ENCODE measurements around the gene MAT2A. TPM values are rescaled to one million over a fixed set of nuclear protein-coding genes. Genes with fewer than 3 reads are reported as not detected.
"Not testable (repeated sequence)": the region's sequence is repeated elsewhere in the genome, so short reads cannot be mapped to it uniquely, and the experiment has no call there.

Gene MAT2A
- polyA plus RNA-seq, 4 donors = 81.2 to 273 (median 96.6) TPM

DNA sequence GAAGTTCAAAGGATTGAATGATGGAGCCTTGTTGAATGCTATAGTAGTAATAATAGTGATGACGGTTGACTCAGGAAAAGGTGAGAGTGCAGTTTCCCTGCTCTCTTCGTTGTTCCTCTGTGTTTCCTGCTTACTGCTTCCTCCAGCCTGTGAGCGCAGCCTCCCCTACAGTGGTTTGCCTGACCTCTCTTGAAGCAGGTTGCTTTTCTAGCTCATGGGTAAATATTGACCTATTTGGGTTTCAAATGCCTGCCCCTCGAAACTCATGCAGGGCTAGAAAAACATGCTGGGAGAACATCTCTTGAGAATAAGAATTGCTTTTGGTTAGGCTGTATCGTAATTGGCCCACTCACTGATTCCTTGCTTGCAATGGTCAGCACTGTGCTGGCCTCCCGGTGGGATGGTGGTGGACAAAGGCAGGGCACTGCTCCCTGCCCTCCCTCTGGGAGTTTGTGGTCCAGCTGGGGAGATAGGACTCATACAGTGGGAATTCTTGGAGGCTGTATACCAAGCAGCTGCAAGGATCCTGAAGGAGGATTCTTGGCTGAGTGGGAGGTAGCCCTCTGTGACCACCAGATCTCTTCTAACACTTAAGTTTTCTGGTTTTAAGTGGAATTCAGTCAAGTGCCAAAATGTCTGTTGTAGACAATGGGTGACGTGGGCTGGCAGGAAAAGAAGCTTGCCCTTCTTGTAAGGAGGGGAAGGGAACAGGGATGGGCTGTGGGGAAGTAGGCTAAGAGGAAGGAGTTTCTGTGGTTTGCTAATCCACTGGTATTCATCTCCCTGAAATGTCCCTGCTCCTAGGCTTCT is 51.2 kb downstream of the MAT2A start:
- Histone ChIP-seq H3K27ac (ENCODE audit: low read depth in 1 of 3, low read length in 2 of 3) (peak overlapping the region in 1 of 3 donors; percentile 75), H3K36me3 (ENCODE audit: control insufficient read depth in 3 of 3, insufficient read depth in 2 of 3, low read depth in 1 of 3, low read length in 3 of 3) (peaks cover 0 to 2% (median 0%) of the 10 kb centered on the region in 3 donors), H3K4me3 (ENCODE audit: low read depth in 1 of 3, low read length in 3 of 3) (no peak overlapping the region), H3K27me3 (ENCODE audit: control insufficient read depth in 3 of 3, insufficient read depth in 3 of 3, low read length in 3 of 3) (no peaks in the 10 kb centered on the region), H3K9me3 (ENCODE audit: control insufficient read depth in 2 of 2, insufficient read depth in 1 of 2, low read depth in 1 of 2, low read length in 1 of 2) (no peaks in the 10 kb centered on the region), H3K4me1 (ENCODE audit: control insufficient read depth in 3 of 3, insufficient read depth in 2 of 3, low read depth in 1 of 3, low read length in 2 of 3) (peaks cover 2 to 21% (median 19%) of the 10 kb centered on the region in 3 donors)
- FAIRE-seq (no peak), DNase-seq (no peak)
- 52 to 72% (median 72%) methylated on average over 7 of the region's 7 CpGs for WGBS, 3 donors

DNA sequence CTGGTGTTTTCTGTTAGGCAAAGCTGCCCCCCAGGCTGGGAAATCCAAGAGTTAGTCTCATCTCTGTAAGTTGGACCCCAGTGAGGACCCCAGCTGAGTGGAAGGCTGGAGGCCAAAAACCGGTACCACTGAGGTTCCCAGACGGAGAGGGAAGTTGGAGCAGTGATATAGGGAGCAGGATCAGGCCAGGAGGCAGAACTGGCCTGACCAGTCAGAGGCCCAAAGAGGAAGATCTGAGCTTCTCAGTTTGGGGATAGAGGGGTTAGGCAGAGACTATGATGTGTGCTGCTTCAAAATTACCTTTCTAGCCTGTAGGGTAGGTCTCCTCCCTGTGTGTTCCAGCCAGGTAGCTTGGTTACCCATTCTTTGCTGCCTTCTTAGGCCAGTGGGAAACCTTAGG is 52.0 kb downstream of the MAT2A start:
- 75 to 84% (median 79%) methylated on average over 2 of the region's 2 CpGs for WGBS, 3 donors
- no peak overlapping the region for H3K4me3 ChIP-seq (ENCODE audit: low read depth in 1 of 3, low read length in 3 of 3)
- H3K9me3 ChIP-seq (ENCODE audit: control insufficient read depth in 2 of 2, insufficient read depth in 1 of 2, low read depth in 1 of 2, low read length in 1 of 2) = no peaks in the 10 kb centered on the region
- peak overlapping the region in 1 of 3 donors; percentile 75 for H3K27ac ChIP-seq (ENCODE audit: low read depth in 1 of 3, low read length in 2 of 3)
- peaks cover 0 to 14% (median 12%) of the 10 kb centered on the region in 3 donors for H3K4me1 ChIP-seq (ENCODE audit: control insufficient read depth in 3 of 3, insufficient read depth in 2 of 3, low read depth in 1 of 3, low read length in 2 of 3)
- DNase-seq (no peak), FAIRE-seq (no peak)
- H3K36me3 ChIP-seq (ENCODE audit: control insufficient read depth in 3 of 3, insufficient read depth in 2 of 3, low read depth in 1 of 3, low read length in 3 of 3) = peaks cover 0 to 2% (median 0%) of the 10 kb centered on the region in 3 donors
- H3K27me3 ChIP-seq (ENCODE audit: control insufficient read depth in 3 of 3, insufficient read depth in 3 of 3, low read length in 3 of 3) = no peaks in the 10 kb centered on the region

DNA sequence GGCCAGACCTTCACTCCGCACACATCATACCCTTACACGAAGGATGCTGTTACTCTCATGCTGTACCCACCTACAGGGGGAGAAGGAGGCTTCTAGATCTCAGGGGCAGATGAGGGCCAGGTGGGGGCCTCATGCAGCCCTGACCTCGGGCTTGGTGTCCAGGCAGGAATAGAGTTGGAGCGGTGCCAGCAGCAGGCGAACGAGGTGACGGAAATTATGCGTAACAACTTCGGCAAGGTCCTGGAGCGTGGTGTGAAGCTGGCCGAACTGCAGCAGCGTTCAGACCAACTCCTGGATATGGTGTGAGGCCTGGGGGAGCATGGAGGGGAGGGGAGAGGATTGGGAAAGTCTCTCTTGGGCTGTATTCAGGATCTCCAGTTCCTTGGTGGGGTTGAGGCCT is 52.6 kb downstream of the MAT2A start:
- Histone ChIP-seq H3K27me3 (ENCODE audit: control insufficient read depth in 3 of 3, insufficient read depth in 3 of 3, low read length in 3 of 3) (no peaks in the 10 kb centered on the region), H3K4me3 (ENCODE audit: low read depth in 1 of 3, low read length in 3 of 3) (no peak overlapping the region), H3K4me1 (ENCODE audit: control insufficient read depth in 3 of 3, insufficient read depth in 2 of 3, low read depth in 1 of 3, low read length in 2 of 3) (peaks cover 2 to 15% (median 7%) of the 10 kb centered on the region in 3 donors), H3K36me3 (ENCODE audit: control insufficient read depth in 3 of 3, insufficient read depth in 2 of 3, low read depth in 1 of 3, low read length in 3 of 3) (peaks cover 0 to 4% (median 0%) of the 10 kb centered on the region in 3 donors), H3K27ac (ENCODE audit: low read depth in 1 of 3, low read length in 2 of 3) (no peak overlapping the region), H3K9me3 (ENCODE audit: control insufficient read depth in 2 of 2, insufficient read depth in 1 of 2, low read depth in 1 of 2, low read length in 1 of 2) (no peaks in the 10 kb centered on the region)
- DNase-seq (no peak), FAIRE-seq (no peak)
- 80 to 85% (median 81%) methylated on average over 12 of the region's 12 CpGs for WGBS, 3 donors

DNA sequence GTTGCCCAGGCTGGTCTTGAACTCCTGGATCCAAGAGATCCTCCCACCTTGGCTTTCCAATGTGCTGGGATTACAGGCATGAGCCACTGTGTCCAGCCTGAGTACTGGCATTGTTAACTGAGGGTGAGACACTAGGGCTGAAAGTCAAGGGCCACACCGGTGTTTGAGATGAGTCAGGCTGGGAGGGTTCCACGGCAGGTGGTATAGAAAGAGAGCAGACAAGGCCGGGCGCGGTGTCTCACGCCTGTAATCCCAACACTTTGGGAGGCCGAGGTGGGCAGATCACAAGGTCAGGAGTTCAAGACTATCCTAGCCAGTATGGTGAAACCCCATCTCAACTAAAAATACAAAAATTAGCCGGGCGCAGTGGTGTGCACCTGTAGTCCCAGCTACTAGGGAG is 53.3 kb downstream of the MAT2A start:
- Histone ChIP-seq H3K4me1 (ENCODE audit: control insufficient read depth in 3 of 3, insufficient read depth in 2 of 3, low read depth in 1 of 3, low read length in 2 of 3) (peaks cover 4 to 23% (median 6%) of the 10 kb centered on the region in 3 donors), H3K36me3 (ENCODE audit: control insufficient read depth in 3 of 3, insufficient read depth in 2 of 3, low read depth in 1 of 3, low read length in 3 of 3) (peaks cover 0 to 11% (median 0%) of the 10 kb centered on the region in 3 donors)
- not testable (repeated sequence) for FAIRE-seq; H3K4me3 ChIP-seq (ENCODE audit: low read depth in 1 of 3, low read length in 3 of 3); DNase-seq; H3K27me3 ChIP-seq (ENCODE audit: control insufficient read depth in 3 of 3, insufficient read depth in 3 of 3, low read length in 3 of 3); H3K9me3 ChIP-seq (ENCODE audit: control insufficient read depth in 2 of 2, insufficient read depth in 1 of 2, low read depth in 1 of 2, low read length in 1 of 2); H3K27ac ChIP-seq (ENCODE audit: low read depth in 1 of 3, low read length in 2 of 3)
- WGBS, 3 donors = 61 to 82% (median 72%) methylated on average over 9 of the region's 9 CpGs

DNA sequence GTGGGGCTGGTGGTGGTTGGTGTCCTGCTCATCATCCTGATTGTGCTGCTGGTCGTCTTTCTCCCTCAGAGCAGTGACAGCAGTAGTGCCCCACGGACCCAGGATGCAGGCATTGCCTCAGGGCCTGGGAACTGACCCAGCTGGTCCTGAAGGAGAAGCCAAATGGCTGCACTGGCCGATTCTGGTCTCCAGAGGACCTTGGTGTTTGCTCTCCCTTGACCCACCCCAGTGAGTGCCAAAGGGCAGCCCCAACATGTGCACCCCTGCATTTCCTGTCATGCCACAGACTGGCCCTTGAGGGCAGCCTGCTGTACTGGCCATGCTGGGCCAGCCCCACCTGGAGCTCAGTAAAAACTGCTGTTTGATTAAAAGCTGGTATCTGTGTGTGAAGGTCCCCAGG is 54.1 kb downstream of the MAT2A start:
- FAIRE-seq (no peak), DNase-seq (no peak)
- Histone ChIP-seq H3K27me3 (ENCODE audit: control insufficient read depth in 3 of 3, insufficient read depth in 3 of 3, low read length in 3 of 3) (no peaks in the 10 kb centered on the region), H3K9me3 (ENCODE audit: control insufficient read depth in 2 of 2, insufficient read depth in 1 of 2, low read depth in 1 of 2, low read length in 1 of 2) (no peaks in the 10 kb centered on the region), H3K27ac (ENCODE audit: low read depth in 1 of 3, low read length in 2 of 3) (no peak overlapping the region), H3K4me3 (ENCODE audit: low read depth in 1 of 3, low read length in 3 of 3) (no peak overlapping the region), H3K4me1 (ENCODE audit: control insufficient read depth in 3 of 3, insufficient read depth in 2 of 3, low read depth in 1 of 3, low read length in 2 of 3) (peaks cover 4 to 30% (median 6%) of the 10 kb centered on the region in 3 donors), H3K36me3 (ENCODE audit: control insufficient read depth in 3 of 3, insufficient read depth in 2 of 3, low read depth in 1 of 3, low read length in 3 of 3) (peaks cover 0 to 16% (median 0%) of the 10 kb centered on the region in 3 donors)
- WGBS, 3 donors = 29 to 72% (median 61%) methylated on average over 2 to 3 of the region's 3 CpGs

Other genes starting within 250 kb of the MAT2A start
- gene TGOLN2, start 211.2 kb upstream of the MAT2A start, polyA plus RNA-seq = 100 to 1,000 TPM in 1 of 4 donors, 10 to 100 TPM in 3; 18.6 to 160 (median 43.2) TPM
- gene RETSAT, start 184.6 kb upstream of the MAT2A start, polyA plus RNA-seq = 100 to 1,000 TPM in 2 of 4 donors, 10 to 100 TPM in 2; 66.9 to 147 (median 120) TPM
- 10 to 100 TPM; 16.1 to 36.9 (median 22.5) TPM for gene ELMOD3, start 184.4 kb upstream of the MAT2A start, polyA plus RNA-seq
- gene CAPG, start 128.8 kb upstream of the MAT2A start, polyA plus RNA-seq = 100 to 1,000 TPM in 1 of 4 donors, 10 to 100 TPM in 3; 35.8 to 130 (median 62.4) TPM
- 100 to 1,000 TPM in 1 of 4 donors, 10 to 100 TPM in 2, 1 to 10 TPM in 1; 2.8 to 122 (median 23.8) TPM for gene SH2D6, start 120.5 kb upstream of the MAT2A start, polyA plus RNA-seq
- gene GGCX, start 22.3 kb downstream of the MAT2A start, polyA plus RNA-seq = 10 to 100 TPM in 2 of 4 donors, 1 to 10 TPM in 2; 9.2 to 24.8 (median 16.5) TPM
- 1,000 to 10,000 TPM in 1 of 4 donors, 100 to 1,000 TPM in 3; 183 to 1,108 (median 619) TPM for gene VAMP8, start 38.4 kb downstream of the MAT2A start, polyA plus RNA-seq
- 100 to 1,000 TPM in 1 of 4 donors, 10 to 100 TPM in 3; 12.8 to 110 (median 86.4) TPM for gene VAMP5, start 45.3 kb downstream of the MAT2A start, polyA plus RNA-seq
- gene RNF181, start 56.6 kb downstream of the MAT2A start, polyA plus RNA-seq = 100 to 1,000 TPM; 131 to 234 (median 180) TPM
- gene TMEM150A, start 63.5 kb downstream of the MAT2A start, polyA plus RNA-seq = 10 to 100 TPM; 12.5 to 40.0 (median 31.0) TPM
- 10 to 100 TPM; 16.2 to 44.8 (median 25.3) TPM for gene C2orf68, start 72.9 kb downstream of the MAT2A start, polyA plus RNA-seq
- gene USP39, start 77.0 kb downstream of the MAT2A start, polyA plus RNA-seq = 10 to 100 TPM; 24.6 to 41.3 (median 36.2) TPM
- gene SFTPB, start 129.0 kb downstream of the MAT2A start, polyA plus RNA-seq = 10 to 100 TPM in 2 of 4 donors, under 1 TPM in 2; 0.01 to 34.9 (median 6.0) TPM
- 1 to 10 TPM in 3 of 4 donors, not detected in 1; 1.4 to 2.1 (median 1.4) TPM for gene GNLY, start 155.2 kb downstream of the MAT2A start, polyA plus RNA-seq
- 10 to 100 TPM in 1 of 4 donors, 1 to 10 TPM in 3; 1.6 to 18.4 (median 3.7) TPM for gene ATOH8, start 214.8 kb downstream of the MAT2A start, polyA plus RNA-seq

All from small intestine (tissue), 7 donors.